GM12892 (cell line): ENCODE data around the gene PARVG.
A peak's percentile ranks its signal among the peaks of the same experiment; 100 is the strongest.

ENCODE experiments used
- POLR2A ChIP-seq: IDR thresholded peaks from 2 replicates; pipeline ENCODE4 v1.6.1; 2011; ENCODE audit warnings: low read depth, low read length, control low read depth
- POLR2AphosphoS5 ChIP-seq: IDR thresholded peaks from 2 replicates; pipeline ENCODE4 v1.6.1; 2011; ENCODE audit warnings: low read depth, low read length, control low read depth
- TAF1 ChIP-seq: IDR thresholded peaks from 2 replicates; pipeline ENCODE4 v1.6.1; 2011; ENCODE audit warnings: low read depth, mild to moderate bottlenecking, control low read depth, low read length, borderline replicate concordance

DNA sequence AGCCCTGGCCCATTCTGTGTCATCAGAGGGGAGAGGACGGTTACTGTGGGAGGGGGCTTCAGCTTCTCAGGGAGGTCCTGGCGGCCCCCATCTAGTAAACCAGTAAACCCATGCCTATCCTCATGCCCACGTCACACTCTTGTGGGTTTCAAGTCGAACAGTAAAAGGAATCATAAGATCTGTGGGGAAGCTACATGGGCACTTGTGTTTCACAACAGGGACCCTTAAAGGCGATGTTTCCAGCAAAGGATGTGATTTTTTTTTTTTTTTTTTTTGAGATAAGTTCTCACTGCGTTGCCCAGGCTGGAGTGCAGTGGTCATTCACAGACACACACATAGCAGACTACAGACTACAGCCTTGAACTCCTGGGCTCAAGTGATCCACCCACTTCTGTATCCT is 9.2 kb upstream of the PARVG start:
- TF ChIP-seq POLR2A (0 out of 2 replicates have a peak, but pooled peaks have one; percentile 2), POLR2AphosphoS5 (peak; percentile 62), TAF1 (no peak)
